H9 (cell line): ENCODE measurements around the gene AKIP1. TPM values are rescaled to one million over a fixed set of nuclear protein-coding genes. Genes with fewer than 3 reads are reported as not detected.

ENCODE experiments used
- DNase-seq: peaks from one replicate; pipeline ENCODE4 v3.0.0-alpha.2; 2017
- H2AFZ ChIP-seq: one replicate; pipeline ENCODE4 v1.6.1; 2013; ENCODE audit warnings: mild to moderate bottlenecking, low read length, control low read depth, moderate library complexity
- H2AK5ac ChIP-seq: 2 replicates; pipeline ENCODE4 v1.6.1; 2013; ENCODE audit warnings: low read length, control low read depth, mixed read lengths; ENCODE audit not compliant: insufficient read length
- H2BK120ac ChIP-seq: one replicate; pipeline ENCODE4 v1.6.1; 2013; ENCODE audit warnings: low read depth, mild to moderate bottlenecking, low read length, control low read depth, inconsistent platforms; ENCODE audit not compliant: poor library complexity, severe bottlenecking
- H2BK12ac ChIP-seq: 2 replicates; pipeline ENCODE4 v1.6.1; 2013; ENCODE audit warnings: low read length, control low read depth, mixed read lengths, low read depth; ENCODE audit not compliant: insufficient read length
- H2BK15ac ChIP-seq: 2 replicates; pipeline ENCODE4 v1.6.1; 2013; ENCODE audit warnings: low read depth, low read length, control low read depth
- H2BK20ac ChIP-seq: one replicate; pipeline ENCODE4 v1.6.1; 2013; ENCODE audit warnings: low read depth, mild to moderate bottlenecking, low read length, control low read depth, inconsistent platforms; ENCODE audit not compliant: poor library complexity, severe bottlenecking
- H2BK5ac ChIP-seq: 2 replicates; pipeline ENCODE4 v1.6.1; 2013; ENCODE audit warnings: low read length, control low read depth, mixed read lengths; ENCODE audit not compliant: insufficient read length
- H3K14ac ChIP-seq: 2 replicates; pipeline ENCODE4 v1.6.1; 2013; ENCODE audit warnings: low read length, control low read depth; ENCODE audit not compliant: insufficient read depth
- H3K18ac ChIP-seq: 2 replicates; pipeline ENCODE4 v1.6.1; 2013; ENCODE audit warnings: low read depth, mild to moderate bottlenecking, mixed read lengths, low read length, control low read depth; ENCODE audit not compliant: insufficient read length
- H3K23ac ChIP-seq: 2 replicates; pipeline ENCODE4 v1.6.1; 2013; ENCODE audit warnings: low read length, control low read depth, mixed read lengths, low read depth; ENCODE audit not compliant: insufficient read length
- H3K23me2 ChIP-seq: 2 replicates; pipeline ENCODE4 v1.6.1; 2013; ENCODE audit warnings: low read depth, mild to moderate bottlenecking, mixed read lengths, low read length, control low read depth; ENCODE audit not compliant: insufficient read length, poor library complexity, severe bottlenecking
- H3K27ac ChIP-seq: 2 replicates; pipeline ENCODE4 v1.5.1; 2013; ENCODE audit warnings: low read length, control low read depth, mixed read lengths, low read depth; ENCODE audit not compliant: insufficient read length
- H3K27me3 ChIP-seq: 2 replicates; pipeline ENCODE4 v1.6.1; 2013; ENCODE audit warnings: low read length, control low read depth, inconsistent platforms; ENCODE audit not compliant: insufficient read depth
- H3K4ac ChIP-seq: 2 replicates; pipeline ENCODE4 v1.6.1; 2013; ENCODE audit warnings: low read depth, mild to moderate bottlenecking, control low read depth, inconsistent platforms, low read length, moderate library complexity
- H3K4me1 ChIP-seq: 2 replicates; pipeline ENCODE4 v1.6.1; 2013; ENCODE audit warnings: low read length, control low read depth, inconsistent platforms; ENCODE audit not compliant: insufficient read depth
- H3K4me2 ChIP-seq: 2 replicates; pipeline ENCODE4 v1.6.1; 2013; ENCODE audit warnings: low read length, control low read depth, mixed read lengths; ENCODE audit not compliant: insufficient read length, insufficient read depth
- H3K56ac ChIP-seq: 2 replicates; pipeline ENCODE4 v1.6.1; 2013; ENCODE audit warnings: low read depth, mild to moderate bottlenecking, mixed read lengths, low read length, control low read depth; ENCODE audit not compliant: insufficient read length
- H3K79me1 ChIP-seq: 2 replicates; pipeline ENCODE4 v1.6.1; 2013; ENCODE audit warnings: low read depth, mild to moderate bottlenecking, moderate library complexity, low read length, control low read depth, inconsistent platforms; ENCODE audit not compliant: insufficient read depth, poor library complexity, severe bottlenecking
- H3K79me2 ChIP-seq: 2 replicates; pipeline ENCODE4 v1.6.1; 2013; ENCODE audit warnings: low read length, control low read depth, inconsistent platforms; ENCODE audit not compliant: insufficient read depth
- H3K9ac ChIP-seq: 2 replicates; pipeline ENCODE4 v1.6.1; 2013; ENCODE audit warnings: low read length, control low read depth, mixed read lengths; ENCODE audit not compliant: insufficient read length; ENCODE audit errors: extremely low read depth
- H3K9me3 ChIP-seq: one replicate; pipeline ENCODE4 v1.6.1; 2013; ENCODE audit warnings: low read depth, low read length, inconsistent platforms; ENCODE audit not compliant: control insufficient read depth
- H3T11ph ChIP-seq: one replicate; pipeline ENCODE4 v1.6.1; 2013; ENCODE audit warnings: mild to moderate bottlenecking, low read length, control low read depth, inconsistent platforms
- H4K20me1 ChIP-seq: one replicate; pipeline ENCODE4 v1.6.1; 2013; ENCODE audit not compliant: control insufficient read depth, insufficient read length, insufficient read depth
- H4K5ac ChIP-seq: 2 replicates; pipeline ENCODE4 v1.6.1; 2013; ENCODE audit warnings: low read depth, mild to moderate bottlenecking, mixed read lengths, low read length, control low read depth; ENCODE audit not compliant: insufficient read length
- H4K8ac ChIP-seq: replicated peaks from 2 replicates; pipeline ENCODE4 v1.6.1; 2013; ENCODE audit warnings: low read length, control low read depth, mixed read lengths, low read depth; ENCODE audit not compliant: insufficient read length
- H4K91ac ChIP-seq: 2 replicates; pipeline ENCODE4 v1.6.1; 2013; ENCODE audit warnings: low read depth, mild to moderate bottlenecking, moderate library complexity, mixed read lengths, low read length, control low read depth; ENCODE audit not compliant: insufficient read length
- H3K27ac Mint-ChIP-seq, 3 experiments: 2 replicates in 2 of 3; 3 replicates in 1 of 3; pipeline ENCODE4 v1.8.0; 2020 to 2021; ENCODE audit warnings: mixed read lengths in 3 of 3, mild to moderate bottlenecking in 1 of 3, moderate library complexity in 1 of 3
- H3K27me3 Mint-ChIP-seq: 2 replicates; pipeline ENCODE4 v1.8.0; 2021; ENCODE audit warnings: low read depth, mild to moderate bottlenecking, moderate library complexity, mixed read lengths
- H3K36me3 Mint-ChIP-seq, 3 experiments: 2 replicates in 2 of 3; 3 replicates in 1 of 3; pipeline ENCODE4 v1.8.0; 2020 to 2021; ENCODE audit warnings: low read depth in 3 of 3, mixed read lengths in 3 of 3; ENCODE audit not compliant: insufficient read depth in 1 of 3
- H3K4me1 Mint-ChIP-seq, 2 experiments: 2 replicates each; pipeline ENCODE4 v1.8.0; 2020; ENCODE audit warnings: mixed read lengths in 2 of 2
- H3K4me3 Mint-ChIP-seq, 2 experiments: 2 replicates in 1 of 2; 3 replicates in 1 of 2; pipeline ENCODE4 v1.8.0; 2020 to 2021; ENCODE audit warnings: mild to moderate bottlenecking in 2 of 2, mixed read lengths in 2 of 2, moderate library complexity in 1 of 2
- H3K9me3 Mint-ChIP-seq, 2 experiments: 2 replicates in 1 of 2; 3 replicates in 1 of 2; pipeline ENCODE4 v1.8.0; 2020; ENCODE audit warnings: mild to moderate bottlenecking in 2 of 2, mixed read lengths in 2 of 2, moderate library complexity in 1 of 2
- CTCF ChIP-seq: fragments of 200-600 bp; sonication (generic); conservative IDR thresholded peaks from 3 replicates; pipeline ENCODE4 v1.8.0; 2021; ENCODE audit warnings: antibody characterized with exemption, mild to moderate bottlenecking
- WGBS: extraction: QIAGEN DNeasy Blood & Tissue Kit; methylation state at CpG from one replicate; pipeline ENCODE4 v1.1.7; 2013; ENCODE audit warnings: missing lambda C conversion rate, low lambda C conversion rate, mixed read lengths; ENCODE audit not compliant: insufficient read length; ENCODE audit errors: extremely low coverage; 5-methylcytosine and 5-hydroxymethylcytosine counted together
- total RNA-seq: library from RNA; stranded (reverse); gene quantifications from 2 replicates; pipeline ENCODE4 v1.2.1, GENCODE V29; 2021

Gene AKIP1
- total RNA-seq, 1 experiment from 2014 or later: 21.0 TPM

GRCh38 chr11:8925711-8926110 is 14.7 kb downstream of the AKIP1 start:
- H3K9me3 ChIP-seq: no peaks in the 10 kb centered on the region
- H4K91ac ChIP-seq: no peak overlapping the region
- peaks cover 1% of the 10 kb centered on the region; the same call in 1 of the 2 replicates for H3K27me3 Mint-ChIP-seq
- no peaks in the 10 kb centered on the region for H3K9me3 Mint-ChIP-seq
- H3K27me3 ChIP-seq: no peaks in the 10 kb centered on the region
- H4K5ac ChIP-seq: no peak overlapping the region
- H3K4me3 Mint-ChIP-seq: no peak overlapping the region
- no peak overlapping the region for H4K8ac ChIP-seq
- H3K36me3 Mint-ChIP-seq: peaks cover 16 to 27% (median 19%) of the 10 kb centered on the region in 3 experiments; a peak in 5 of 7 replicates
- H2BK15ac ChIP-seq: no peak overlapping the region
- H3K9ac ChIP-seq: no peak overlapping the region
- no peak for DNase-seq
- no peaks in the 10 kb centered on the region for H3K79me2 ChIP-seq
- no CpG with 5 or more reads among the region's 5 CpGs for WGBS
- H3K4me1 Mint-ChIP-seq: peaks cover 0 to 2% of the 10 kb centered on the region in 2 experiments; a peak in 1 of 4 replicates
- no peak overlapping the region for H3K23ac ChIP-seq
- H3K4me1 ChIP-seq: no peaks in the 10 kb centered on the region
- H2BK12ac ChIP-seq: no peak overlapping the region
- H3K79me1 ChIP-seq: no peaks in the 10 kb centered on the region
- no peak overlapping the region for H2AK5ac ChIP-seq
- H2BK120ac ChIP-seq: no peak overlapping the region
- no peak overlapping the region for H3K4me2 ChIP-seq
- H2BK5ac ChIP-seq: no peak overlapping the region
- H3K23me2 ChIP-seq: no peaks in the 10 kb centered on the region
- no peak overlapping the region for H3K27ac Mint-ChIP-seq
- H2BK20ac ChIP-seq: no peak overlapping the region
- no peak overlapping the region for H3K18ac ChIP-seq
- H3T11ph ChIP-seq: no peak overlapping the region
- TF ChIP-seq CTCF: no peak
- H3K56ac ChIP-seq: no peak overlapping the region
- H4K20me1 ChIP-seq: no peaks in the 10 kb centered on the region
- no peak overlapping the region for H3K14ac ChIP-seq
- H2AFZ ChIP-seq: no peak overlapping the region
- H3K4ac ChIP-seq: no peak overlapping the region
- no peak overlapping the region for H3K27ac ChIP-seq
